HepG2 (cell line): ENCODE results near the gene DIS3L2.

Experiments
- FOXM1 ChIP-seq: sonication (generic); formaldehyde crosslinking; IDR thresholded peaks from 2 replicates; pipeline ENCODE4 v1.5.0; 2020; ENCODE audit warnings: missing genetic modification reagents
- TF ChIP-seq, protein P1 (sequence below): sonication (generic); formaldehyde crosslinking; IDR thresholded peaks from 2 replicates; pipeline ENCODE4 v1.4.0; 2020; ENCODE audit warnings: missing genetic modification reagents, borderline replicate concordance

DNA sequence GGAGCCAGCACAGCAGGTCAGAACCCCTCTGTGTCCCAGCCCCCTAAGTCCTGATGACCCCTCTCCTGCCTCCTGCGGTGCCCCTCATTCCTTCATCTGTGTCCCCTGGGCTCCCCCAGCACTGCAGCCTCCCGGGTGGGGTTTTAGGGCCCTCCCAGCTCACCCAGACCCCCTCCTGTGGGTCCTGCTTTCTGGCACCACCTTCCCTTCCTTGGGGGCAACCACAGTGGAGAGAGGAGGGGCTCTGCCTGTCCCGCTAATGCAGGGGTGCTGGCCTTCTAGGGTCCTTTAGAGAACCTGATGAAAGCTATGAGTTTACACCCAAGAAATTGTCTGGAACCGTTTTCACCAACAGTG, 374.3 kb downstream of the DIS3L2 start:
- TF ChIP-seq, protein P1, sequence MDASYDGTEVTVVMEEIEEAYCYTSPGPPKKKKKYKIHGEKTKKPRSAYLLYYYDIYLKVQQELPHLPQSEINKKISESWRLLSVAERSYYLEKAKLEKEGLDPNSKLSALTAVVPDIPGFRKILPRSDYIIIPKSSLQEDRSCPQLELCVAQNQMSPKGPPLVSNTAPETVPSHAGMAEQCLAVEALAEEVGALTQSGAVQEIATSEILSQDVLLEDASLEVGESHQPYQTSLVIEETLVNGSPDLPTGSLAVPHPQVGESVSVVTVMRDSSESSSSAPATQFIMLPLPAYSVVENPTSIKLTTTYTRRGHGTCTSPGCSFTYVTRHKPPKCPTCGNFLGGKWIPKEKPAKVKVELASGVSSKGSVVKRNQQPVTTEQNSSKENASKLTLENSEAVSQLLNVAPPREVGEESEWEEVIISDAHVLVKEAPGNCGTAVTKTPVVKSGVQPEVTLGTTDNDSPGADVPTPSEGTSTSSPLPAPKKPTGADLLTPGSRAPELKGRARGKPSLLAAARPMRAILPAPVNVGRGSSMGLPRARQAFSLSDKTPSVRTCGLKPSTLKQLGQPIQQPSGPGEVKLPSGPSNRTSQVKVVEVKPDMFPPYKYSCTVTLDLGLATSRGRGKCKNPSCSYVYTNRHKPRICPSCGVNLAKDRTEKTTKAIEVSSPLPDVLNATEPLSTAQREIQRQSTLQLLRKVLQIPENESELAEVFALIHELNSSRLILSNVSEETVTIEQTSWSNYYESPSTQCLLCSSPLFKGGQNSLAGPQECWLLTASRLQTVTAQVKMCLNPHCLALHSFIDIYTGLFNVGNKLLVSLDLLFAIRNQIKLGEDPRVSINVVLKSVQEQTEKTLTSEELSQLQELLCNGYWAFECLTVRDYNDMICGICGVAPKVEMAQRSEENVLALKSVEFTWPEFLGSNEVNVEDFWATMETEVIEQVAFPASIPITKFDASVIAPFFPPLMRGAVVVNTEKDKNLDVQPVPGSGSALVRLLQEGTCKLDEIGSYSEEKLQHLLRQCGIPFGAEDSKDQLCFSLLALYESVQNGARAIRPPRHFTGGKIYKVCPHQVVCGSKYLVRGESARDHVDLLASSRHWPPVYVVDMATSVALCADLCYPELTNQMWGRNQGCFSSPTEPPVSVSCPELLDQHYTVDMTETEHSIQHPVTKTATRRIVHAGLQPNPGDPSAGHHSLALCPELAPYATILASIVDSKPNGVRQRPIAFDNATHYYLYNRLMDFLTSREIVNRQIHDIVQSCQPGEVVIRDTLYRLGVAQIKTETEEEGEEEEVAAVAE (CRISPR knock-in tag): no peak
- TF ChIP-seq FOXM1 (CRISPR knock-in tag): no peak
